MM.1S (cell line): ENCODE measurements around the gene FASTKD1.

Source experiments
- DNase-seq: peaks from one replicate; pipeline ENCODE4 v3.0.0-alpha.2; 2015
- H2AFZ ChIP-seq: fragments of 300-600 bp; sonication (generic); 2 replicates; pipeline ENCODE4 v1.6.0; 2016; ENCODE audit warnings: antibody characterized with exemption, low read length
- H3F3A ChIP-seq: fragments of 300-600 bp; sonication (generic); 2 replicates; pipeline ENCODE4 v1.6.1; 2016; ENCODE audit warnings: mild to moderate bottlenecking, antibody characterized with exemption, low read length, moderate library complexity, mixed read lengths; ENCODE audit not compliant: insufficient read depth
- H3K27ac ChIP-seq: fragments of 300-600 bp; sonication (generic); 2 replicates; pipeline ENCODE4 v1.5.1; 2016; ENCODE audit warnings: mild to moderate bottlenecking, low read length
- H3K27me3 ChIP-seq: fragments of 300-600 bp; sonication (generic); replicated peaks from 2 replicates; pipeline ENCODE4 v1.6.0; 2016; ENCODE audit warnings: low read length; ENCODE audit not compliant: insufficient read depth
- H3K36me3 ChIP-seq: fragments of 300-600 bp; sonication (generic); replicated peaks from 2 replicates; pipeline ENCODE4 v1.6.1; 2016; ENCODE audit warnings: mild to moderate bottlenecking, low read length, mixed read lengths; ENCODE audit not compliant: insufficient read depth
- H3K4me1 ChIP-seq: fragments of 300-600 bp; sonication (generic); 2 replicates; pipeline ENCODE4 v1.6.1; 2016; ENCODE audit warnings: low read length, mixed read lengths
- H3K4me2 ChIP-seq: fragments of 300-600 bp; sonication (generic); 2 replicates; pipeline ENCODE4 v1.6.0; 2016; ENCODE audit warnings: low read depth, low read length
- H3K4me3 ChIP-seq: fragments of 300-600 bp; sonication (generic); 2 replicates; pipeline ENCODE4 v1.5.1; 2016; ENCODE audit warnings: low read length, mixed read lengths
- H3K79me2 ChIP-seq: fragments of 300-600 bp; sonication (generic); 2 replicates; pipeline ENCODE4 v1.6.1; 2016; ENCODE audit warnings: mixed run types, low read length, mixed read lengths
- H3K9ac ChIP-seq: fragments of 300-600 bp; sonication (generic); 2 replicates; pipeline ENCODE4 v1.6.1; 2016; ENCODE audit warnings: low read length, mixed read lengths
- H3K9me2 ChIP-seq: fragments of 300-600 bp; sonication (generic); replicated peaks from 2 replicates; pipeline ENCODE4 v1.6.1; 2016; ENCODE audit warnings: mild to moderate bottlenecking, low read length, mixed read lengths; ENCODE audit not compliant: insufficient read depth
- H3K9me3 ChIP-seq: fragments of 300-600 bp; sonication (generic); replicated peaks from 2 replicates; pipeline ENCODE4 v1.6.1; 2016; ENCODE audit warnings: mild to moderate bottlenecking, low read length, mixed read lengths; ENCODE audit not compliant: insufficient read depth
- H4K20me1 ChIP-seq: fragments of 300-600 bp; sonication (generic); 2 replicates; pipeline ENCODE4 v1.6.1; 2016; ENCODE audit warnings: mild to moderate bottlenecking, low read length, moderate library complexity, mixed read lengths; ENCODE audit not compliant: insufficient read depth
- CTCF ChIP-seq: fragments of 300-600 bp; sonication (generic); IDR thresholded peaks from 2 replicates; pipeline ENCODE4 v1.5.1; 2016; ENCODE audit warnings: antibody characterized with exemption, low read length, mixed read lengths
- EZH2 ChIP-seq: fragments of 300-600 bp; sonication (generic); optimal IDR thresholded peaks from 2 replicates; pipeline ENCODE3; 2017; ENCODE audit warnings: low read depth, mild to moderate bottlenecking, antibody characterized with exemption, low read length, mixed read lengths
- EZH2phosphoT487 ChIP-seq: fragments of 300-600 bp; sonication (generic); IDR thresholded peaks from 2 replicates; pipeline ENCODE4 v1.6.1; 2018; ENCODE audit warnings: antibody characterized with exemption, low read length

The FASTKD1 gene

GRCh38 chr2:169490834-169491233 lies 82.8 kb downstream of the FASTKD1 start:
- Histone ChIP-seq H3K27ac (no peak overlapping the region), H2AFZ (no peak overlapping the region), H3K36me3 (no peaks in the 10 kb centered on the region), H3F3A (no peaks in the 10 kb centered on the region), H3K4me3 (no peak overlapping the region), H3K4me1 (no peaks in the 10 kb centered on the region), H3K79me2 (no peaks in the 10 kb centered on the region), H3K9ac (no peak overlapping the region), H3K4me2 (no peak overlapping the region), H4K20me1 (no peaks in the 10 kb centered on the region), H3K9me3 (no peaks in the 10 kb centered on the region), H3K27me3 (no peaks in the 10 kb centered on the region), H3K9me2 (no peaks in the 10 kb centered on the region)
- TF ChIP-seq EZH2phosphoT487 (no peak), CTCF (no peak), EZH2 (no peak)
- DNase-seq: no peak

- TF ChIP-seq CTCF (no peak), EZH2 (no peak), EZH2phosphoT487 (no peak)
- H3K4me1 ChIP-seq: no peaks in the 10 kb centered on the region
- H3K27me3 ChIP-seq: no peaks in the 10 kb centered on the region
- H3K9me2 ChIP-seq: no peaks in the 10 kb centered on the region
- H3K79me2 ChIP-seq: no peaks in the 10 kb centered on the region
- no peak for DNase-seq
- no peak overlapping the region for H3K4me3 ChIP-seq
- no peaks in the 10 kb centered on the region for H3F3A ChIP-seq
- no peak overlapping the region for H3K9ac ChIP-seq
- H3K9me3 ChIP-seq: no peaks in the 10 kb centered on the region
- H3K4me2 ChIP-seq: no peak overlapping the region
- H4K20me1 ChIP-seq: no peaks in the 10 kb centered on the region
- no peak overlapping the region for H2AFZ ChIP-seq
- H3K36me3 ChIP-seq: no peaks in the 10 kb centered on the region
- H3K27ac ChIP-seq: no peak overlapping the region
Observed at GRCh38 chr2:169486487-169486886, 87.2 kb downstream of the FASTKD1 start.

GRCh38 chr2:169485650-169486138 lies 88.0 kb downstream of the FASTKD1 start:
- Histone ChIP-seq H3K9me2 (no peaks in the 10 kb centered on the region), H3K9ac (no peak overlapping the region), H3K27ac (no peak overlapping the region), H3F3A (no peaks in the 10 kb centered on the region), H3K4me2 (no peak overlapping the region), H3K4me3 (no peak overlapping the region), H4K20me1 (no peaks in the 10 kb centered on the region), H3K4me1 (no peaks in the 10 kb centered on the region), H3K9me3 (no peaks in the 10 kb centered on the region), H3K79me2 (no peaks in the 10 kb centered on the region), H3K36me3 (no peaks in the 10 kb centered on the region), H3K27me3 (no peaks in the 10 kb centered on the region), H2AFZ (no peak overlapping the region)
- TF ChIP-seq EZH2phosphoT487 (no peak), CTCF (no peak), EZH2 (no peak)
- DNase-seq: no peak
